COR-L47 (cell line): ENCODE measurements around the gene COL19A1.
A peak's percentile ranks its signal among the peaks of the same experiment; 100 is the strongest.
"Not testable (repeated sequence)": the region's sequence is repeated elsewhere in the genome, so short reads cannot be mapped to it uniquely, and the experiment has no call there.

ENCODE experiments used
- DNase-seq: peaks from one replicate; lab custom pipeline; 2025; lab: John Stamatoyannopoulos, UW

COL19A1 gene

GRCh38 chr6:69900869-69901268 lies 34.5 kb downstream of the COL19A1 start:
- DNase-seq = no peak

- DNase-seq = no peak
Observed at GRCh38 chr6:69901361-69901760, 35.0 kb downstream of the COL19A1 start.

- no peak for DNase-seq
Observed at GRCh38 chr6:69907981-69908498, 41.7 kb downstream of the COL19A1 start.

GRCh38 chr6:69913361-69913760 lies 47.0 kb downstream of the COL19A1 start:
- no peak for DNase-seq

GRCh38 chr6:69914015-69914485 lies 47.7 kb downstream of the COL19A1 start:
- peak; percentile 3 for DNase-seq

GRCh38 chr6:69915346-69915745 lies 49.0 kb downstream of the COL19A1 start:
- no peak for DNase-seq

- DNase-seq = no peak
Observed at GRCh38 chr6:69917834-69918233, 51.5 kb downstream of the COL19A1 start.

GRCh38 chr6:69918813-69919475 lies 52.6 kb downstream of the COL19A1 start:
- no peak for DNase-seq

- DNase-seq = not testable (repeated sequence)
Observed at GRCh38 chr6:69921066-69921465, 54.7 kb downstream of the COL19A1 start.

GRCh38 chr6:69921611-69922010 lies 55.3 kb downstream of the COL19A1 start:
- DNase-seq = not testable (repeated sequence)

- no peak for DNase-seq
Observed at GRCh38 chr6:69926745-69927144, 60.4 kb downstream of the COL19A1 start.

GRCh38 chr6:69933239-69933638 lies 66.9 kb downstream of the COL19A1 start:
- DNase-seq = no peak

- DNase-seq = no peak
Observed at GRCh38 chr6:69935079-69935478, 68.7 kb downstream of the COL19A1 start.

GRCh38 chr6:69936674-69937363 lies 70.5 kb downstream of the COL19A1 start:
- no peak for DNase-seq

- no peak for DNase-seq
Observed at GRCh38 chr6:69937402-69938136, 71.2 kb downstream of the COL19A1 start.

- DNase-seq = no peak
Observed at GRCh38 chr6:69942485-69942884, 76.1 kb downstream of the COL19A1 start.

GRCh38 chr6:69945192-69945591 lies 78.8 kb downstream of the COL19A1 start:
- no peak for DNase-seq

- DNase-seq = no peak
Observed at GRCh38 chr6:69948479-69949114, 82.2 kb downstream of the COL19A1 start.

- no peak for DNase-seq
Observed at GRCh38 chr6:69953491-69953890, 87.1 kb downstream of the COL19A1 start.

GRCh38 chr6:69954733-69955132 lies 88.4 kb downstream of the COL19A1 start:
- no peak for DNase-seq

GRCh38 chr6:69957985-69958559 lies 91.7 kb downstream of the COL19A1 start:
- DNase-seq = no peak

- no peak for DNase-seq
Observed at GRCh38 chr6:69958978-69959377, 92.6 kb downstream of the COL19A1 start.
